Ovary (tissue), 3 donors: ENCODE results near the gene NAALADL2.

Experiments used
- CTCF ChIP-seq, 3 donors: fragments of 450-650 bp in 2 of 3; fragments of 200-600 bp in 1 of 3; IDR thresholded peaks; one replicate each; pipeline versions ENCODE4 v1.5.1 to v1.8.0; 2016 to 2022; ENCODE audit warnings: antibody characterized with exemption in 3 of 3, mild to moderate bottlenecking in 1 of 3
- EP300 ChIP-seq: sonication (generic); formaldehyde crosslinking; IDR thresholded peaks from one replicate; pipeline ENCODE4 v1.6.1; 2017; ENCODE audit warnings: antibody characterized with exemption
- POLR2A ChIP-seq: fragments of 450-650 bp; IDR thresholded peaks from one replicate; pipeline ENCODE4 v1.6.1; 2017; ENCODE audit warnings: antibody characterized with exemption, mild to moderate bottlenecking, moderate library complexity
- donor health status: DM: no; HTN: no; CAD: no.

GRCh38 chr3:175075269-175075668, 216.1 kb downstream of the NAALADL2 start:
- TF ChIP-seq CTCF (IDR thresholded peaks at IDR 0.05) (no peak), POLR2A (no peak), EP300 (no peak)
